GM19023 (cell line): ENCODE data around the gene ACYP2.
"Not testable (repeated sequence)": the region's sequence is repeated elsewhere in the genome, so short reads cannot be mapped to it uniquely, and the experiment has no call there.

Experiments used
- ATAC-seq: cut with Tn5 transposase; IDR thresholded peaks from one replicate; pipeline ENCODE4 v1.9.1; 2021; ENCODE audit warnings: mild to moderate bottlenecking, moderate library complexity; ENCODE audit not compliant: unreplicated experiment

The ACYP2 gene

DNA sequence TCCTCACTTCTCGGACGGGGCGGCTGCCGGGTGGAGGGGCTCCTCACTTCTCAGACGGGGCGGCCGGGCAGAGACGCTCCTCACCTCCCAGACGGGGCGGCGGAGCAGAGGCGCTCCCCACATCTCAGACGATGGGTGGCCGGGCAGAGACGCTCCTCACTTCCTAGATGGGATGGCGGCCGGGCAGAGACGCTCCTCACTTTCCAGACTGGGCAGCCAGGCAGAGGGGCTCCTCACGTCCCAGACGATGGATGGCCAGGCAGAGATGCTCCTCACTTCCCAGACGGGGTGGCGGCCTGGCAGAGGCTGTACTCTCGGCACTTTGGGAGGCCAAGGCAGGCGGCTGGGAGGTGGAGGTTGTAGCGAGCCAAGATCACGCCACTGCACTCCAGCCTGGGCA, 19.3 kb upstream of the ACYP2 start:
- not testable (repeated sequence) for ATAC-seq

DNA sequence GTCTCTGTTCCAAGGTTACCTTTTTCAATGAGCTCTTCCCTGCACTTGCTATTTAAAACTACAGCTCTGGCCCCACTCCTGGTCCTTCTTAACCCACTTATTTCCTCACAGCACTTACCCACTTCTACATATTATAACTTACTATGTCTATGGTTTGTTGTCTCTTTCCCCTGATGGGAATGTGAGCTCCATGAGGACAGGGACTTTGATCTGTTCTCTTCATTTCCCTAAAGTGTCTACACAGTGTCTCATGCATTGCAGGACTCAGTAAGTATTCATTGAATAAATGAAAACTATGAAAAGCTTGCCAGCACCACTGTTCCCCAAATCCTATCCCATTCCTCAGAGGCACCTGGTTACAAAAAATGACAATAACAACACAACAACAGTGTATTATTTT, 18.3 kb upstream of the ACYP2 start:
- no peak for ATAC-seq

DNA sequence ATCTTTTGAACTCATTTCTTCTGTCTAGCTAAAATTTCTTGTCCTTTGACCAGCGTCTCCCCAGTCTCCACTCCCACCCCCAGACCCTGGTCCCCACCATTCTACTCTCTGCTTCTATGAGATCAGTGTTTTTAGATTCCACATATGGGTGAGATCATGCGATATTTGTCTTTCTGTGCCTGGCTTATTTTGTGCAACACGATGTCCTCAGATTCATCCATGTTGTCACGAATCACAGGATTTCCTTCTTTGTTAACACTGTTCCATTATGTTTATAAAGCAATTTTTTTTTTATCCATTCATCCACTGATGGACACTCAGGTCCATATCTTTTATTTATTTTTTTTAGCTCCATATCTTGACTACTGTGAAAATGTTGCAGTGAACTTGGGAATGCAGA, 16.0 kb upstream of the ACYP2 start:
- ATAC-seq, result no peak

DNA sequence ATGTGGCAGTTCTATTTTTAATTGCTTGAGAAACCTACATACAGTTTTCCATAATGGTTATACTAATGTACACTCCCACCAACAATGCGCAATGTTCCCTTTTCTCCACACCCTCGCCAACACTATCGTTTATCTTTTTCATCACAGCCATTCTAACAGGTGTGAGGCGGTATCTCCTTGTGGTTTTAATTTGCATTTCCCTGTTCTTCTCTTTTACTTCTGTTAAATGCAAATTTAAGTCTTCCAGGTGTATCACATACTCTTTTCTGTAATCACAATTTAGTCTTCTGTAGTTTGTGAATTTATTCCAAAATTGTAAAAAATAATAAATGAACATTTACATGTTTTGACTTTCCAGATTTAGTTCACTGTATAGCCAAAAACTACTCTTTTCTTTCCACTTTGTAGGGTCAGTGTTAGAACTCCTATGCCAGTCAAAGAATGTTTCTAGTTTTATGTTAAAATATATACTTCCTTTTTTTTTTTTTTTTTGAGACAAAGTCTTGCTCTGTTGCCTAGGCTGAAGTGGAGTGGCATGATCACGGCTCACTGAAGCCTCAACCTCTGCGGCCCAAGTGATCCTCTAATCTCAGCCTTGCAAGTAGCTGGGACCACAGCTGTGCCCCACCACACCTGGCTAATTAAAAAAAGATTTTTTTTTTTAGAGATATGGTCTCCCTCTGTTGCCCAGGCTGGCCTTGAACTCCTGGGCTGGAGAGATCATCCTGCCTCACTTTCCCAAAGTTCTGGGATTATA, 15.4 kb upstream of the ACYP2 start:
- ATAC-seq, result peak; percentile 74

DNA sequence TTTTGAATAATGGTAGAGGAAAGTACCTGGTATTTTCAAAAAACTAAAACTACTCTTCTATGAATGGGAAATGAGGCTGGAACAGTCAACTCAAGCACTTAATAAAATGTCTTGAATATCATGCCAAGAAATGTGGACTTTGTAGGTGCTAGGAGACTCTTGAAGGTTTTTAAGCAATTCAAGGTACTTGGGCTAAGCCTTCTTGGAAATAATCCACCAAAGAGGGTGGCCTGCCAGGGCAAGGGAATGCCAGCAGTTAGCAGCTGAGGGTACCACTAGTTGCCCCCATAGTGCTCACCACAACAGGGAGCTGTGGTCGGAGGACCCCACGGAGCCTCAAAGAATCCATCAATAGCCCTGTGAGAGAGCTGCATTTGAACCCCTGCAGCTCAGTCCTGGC, 14.6 kb upstream of the ACYP2 start:
- no peak for ATAC-seq

DNA sequence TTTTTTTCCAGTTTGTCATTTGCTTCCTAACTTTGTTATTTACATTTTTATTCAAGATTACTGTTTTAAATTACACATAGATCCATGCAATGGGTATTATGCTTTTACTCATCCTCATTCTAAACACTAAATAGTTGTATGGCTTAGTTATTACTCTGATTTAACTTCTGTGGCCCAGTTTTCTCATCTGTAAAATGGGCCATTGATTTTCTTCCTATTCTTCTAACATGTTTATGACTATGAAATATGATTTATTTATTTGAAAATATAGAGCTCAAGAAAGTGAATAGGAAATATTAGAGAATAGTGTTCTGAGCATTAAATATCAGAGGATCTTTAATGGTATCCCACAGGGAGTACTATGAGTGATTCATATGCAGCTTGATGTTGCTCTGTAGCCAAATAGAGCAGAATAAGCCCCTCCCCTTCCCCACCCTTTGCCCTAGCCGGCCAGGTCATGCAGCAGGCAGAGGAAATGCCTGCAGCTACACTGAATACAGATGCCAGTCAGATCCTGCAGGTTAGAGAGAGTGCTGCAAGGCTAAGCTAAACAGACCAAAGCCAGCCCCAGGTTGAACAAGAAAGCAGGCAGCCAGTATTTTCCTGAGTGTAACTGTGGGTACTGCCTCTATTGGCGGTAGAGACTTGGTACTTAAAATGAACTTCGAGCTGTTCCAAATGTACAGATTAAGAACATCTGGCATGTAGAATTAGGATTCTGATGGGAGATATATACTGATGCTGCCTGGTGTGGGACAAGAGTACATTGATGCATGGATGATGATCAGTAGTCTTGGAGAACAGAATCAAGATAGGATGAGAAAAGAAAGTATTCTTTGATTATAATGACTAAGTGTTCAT, 11.7 kb upstream of the ACYP2 start:
- peak; percentile 50 for ATAC-seq

DNA sequence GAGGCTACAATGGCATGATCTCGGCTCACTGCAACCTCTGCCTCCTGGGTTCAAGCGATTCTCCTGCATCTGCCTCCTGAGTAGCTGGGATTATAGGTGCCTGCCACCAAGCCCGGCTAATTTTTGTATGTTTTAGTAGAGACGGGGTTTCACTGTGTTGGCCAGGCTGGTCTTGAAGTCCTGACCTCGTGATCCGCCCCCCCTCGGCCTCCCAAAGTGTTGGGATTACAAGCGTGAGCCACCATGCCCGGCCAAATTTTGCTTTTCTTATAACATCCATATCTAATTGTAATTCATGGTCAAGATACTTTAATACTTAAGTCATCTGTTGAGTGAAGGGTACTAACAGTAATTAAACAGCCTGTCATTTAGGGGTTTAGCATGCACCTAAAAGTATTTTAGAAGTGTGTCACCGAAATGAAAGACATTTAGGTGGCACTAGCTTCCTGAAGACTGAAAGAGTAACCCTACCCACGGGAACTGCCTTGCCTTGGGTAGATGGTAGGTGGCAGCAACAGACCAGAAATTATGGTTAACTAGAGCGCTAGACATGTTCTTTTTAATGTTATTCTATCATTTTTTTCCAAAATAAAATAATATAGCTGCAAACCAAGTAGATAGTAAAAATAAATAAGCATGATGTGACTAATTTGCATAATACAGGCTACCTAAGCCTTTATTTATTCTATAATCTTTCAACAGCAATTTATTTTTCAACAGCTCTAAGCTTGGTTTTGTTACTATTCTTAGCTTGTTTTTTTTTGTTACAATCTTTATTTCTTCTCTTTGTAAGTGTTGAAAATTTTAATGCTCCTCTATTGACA, 8.6 kb upstream of the ACYP2 start:
- peak; percentile 53 for ATAC-seq

DNA sequence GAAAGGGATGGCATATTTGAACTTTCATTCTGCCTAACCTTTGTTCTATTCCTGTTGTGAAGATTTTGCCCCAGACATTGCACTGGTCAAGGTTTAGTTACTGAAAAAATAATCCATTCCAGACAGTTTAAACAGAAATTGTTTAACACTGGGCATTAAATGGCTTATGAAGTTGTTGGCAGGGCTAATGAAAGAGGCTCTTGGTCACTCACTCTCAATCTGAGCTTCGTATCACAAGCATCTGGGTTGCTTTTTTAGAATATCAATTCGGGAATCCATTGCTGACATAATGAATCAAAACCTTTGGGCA, 8.0 kb upstream of the ACYP2 start:
- no peak for ATAC-seq

DNA sequence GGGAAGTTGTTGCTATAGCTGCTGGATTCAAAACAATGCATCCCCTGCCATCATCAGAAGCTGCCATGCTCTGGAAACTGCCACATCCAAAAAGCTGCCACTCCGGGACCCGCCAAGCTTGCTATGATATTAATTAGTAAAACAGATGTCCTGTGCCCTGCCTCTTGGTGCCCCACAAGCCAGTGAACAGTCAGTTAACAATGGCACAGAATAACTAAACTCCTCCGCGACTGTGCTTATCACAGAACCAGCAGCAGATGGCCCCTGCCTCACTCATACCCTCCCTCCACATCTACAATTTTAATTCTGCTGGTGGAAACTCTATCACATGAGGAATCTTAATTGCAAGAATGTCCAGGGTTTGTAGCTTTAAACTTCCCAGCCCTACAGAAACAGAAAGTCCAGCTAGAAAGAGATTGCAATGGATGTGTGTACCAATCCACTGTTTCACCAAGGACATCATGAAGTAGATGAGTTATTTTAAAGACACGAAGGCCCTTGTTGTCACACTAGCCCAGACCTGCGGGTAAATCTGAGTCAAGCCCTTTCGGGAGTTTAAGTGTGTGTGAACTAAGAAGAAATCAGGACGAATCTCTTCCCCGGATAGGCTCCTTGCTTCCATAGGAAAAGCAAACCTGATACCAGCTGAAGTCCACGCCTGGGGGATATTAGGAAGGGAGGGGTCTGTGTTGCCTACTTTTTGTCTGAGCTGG, 7.4 kb upstream of the ACYP2 start:
- ATAC-seq, result no peak

DNA sequence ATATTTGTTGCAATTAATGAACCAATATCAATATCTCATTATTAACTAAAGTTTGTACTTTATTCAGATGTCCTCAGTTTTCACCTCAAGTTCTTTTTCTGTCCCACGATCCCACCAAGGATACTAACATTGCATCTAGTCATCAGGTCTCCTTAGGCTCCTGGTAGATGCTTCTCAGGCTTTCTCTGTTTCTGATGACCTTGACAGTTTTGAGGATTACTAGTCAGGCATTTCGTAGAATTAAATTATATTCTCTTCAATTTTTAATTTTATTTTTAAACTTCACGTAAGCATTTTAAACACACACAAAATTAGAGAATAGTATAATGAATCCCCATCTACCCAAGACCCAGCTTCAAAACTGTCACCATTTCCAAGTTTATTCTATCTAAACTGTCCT, 5.6 kb upstream of the ACYP2 start:
- ATAC-seq, result no peak

DNA sequence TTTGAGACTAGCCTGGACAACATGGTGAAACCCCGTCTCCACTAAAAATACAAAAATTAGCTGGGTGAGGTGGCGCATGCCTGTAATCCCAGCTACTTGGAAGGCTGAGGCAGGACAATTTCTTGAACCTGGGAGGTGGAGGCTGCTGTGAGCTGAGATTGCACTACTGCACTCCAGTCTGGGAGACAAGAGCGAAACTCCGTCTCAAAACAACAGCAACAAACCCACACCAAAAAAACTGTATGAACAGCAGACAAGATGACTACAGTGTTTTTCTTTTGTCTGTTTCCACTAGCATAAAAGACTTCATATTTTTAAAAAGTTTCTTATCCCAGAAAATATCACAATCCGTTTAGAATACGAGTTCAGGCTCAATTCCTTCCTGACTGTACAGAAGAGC, 936 bp upstream of the ACYP2 start:
- not testable (repeated sequence) for ATAC-seq

DNA sequence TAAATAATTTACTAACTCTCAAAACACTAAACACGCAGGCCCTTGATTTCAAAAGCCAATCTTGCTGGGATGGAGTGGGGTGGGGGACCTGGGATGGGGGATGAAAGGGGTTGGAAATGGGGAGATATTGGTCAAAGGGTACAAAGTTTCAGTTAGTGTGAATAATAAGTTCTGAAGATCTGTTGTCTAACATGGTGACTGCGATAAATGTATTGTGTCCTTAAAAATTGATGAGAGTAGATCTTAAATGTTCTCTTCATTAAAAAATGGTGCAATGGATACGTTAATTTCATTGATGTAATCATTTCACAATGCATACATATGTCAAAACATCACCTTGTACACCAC, 505 bp upstream of the ACYP2 start:
- ATAC-seq, result no peak

DNA sequence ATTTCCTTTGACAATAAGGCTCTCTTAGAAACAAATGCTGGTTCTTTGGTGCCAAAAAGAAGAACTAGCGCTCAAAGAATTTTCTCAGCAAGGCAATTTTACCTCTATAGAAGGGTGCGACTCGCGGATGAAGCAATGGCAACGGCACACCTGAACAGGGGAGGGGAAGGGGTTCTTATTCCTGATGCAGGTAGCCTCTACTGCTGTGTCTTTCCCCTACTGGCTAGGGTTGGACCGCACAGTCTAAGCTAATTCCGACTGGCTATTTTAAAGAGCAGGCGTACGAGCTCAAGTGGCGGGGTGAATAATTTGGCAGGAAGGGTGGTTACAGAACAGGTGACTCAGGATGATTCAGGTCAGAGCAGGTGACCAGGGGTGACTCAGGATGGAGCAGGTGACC, 1.2 kb downstream of the ACYP2 start:
- ATAC-seq, result not testable (repeated sequence)

DNA sequence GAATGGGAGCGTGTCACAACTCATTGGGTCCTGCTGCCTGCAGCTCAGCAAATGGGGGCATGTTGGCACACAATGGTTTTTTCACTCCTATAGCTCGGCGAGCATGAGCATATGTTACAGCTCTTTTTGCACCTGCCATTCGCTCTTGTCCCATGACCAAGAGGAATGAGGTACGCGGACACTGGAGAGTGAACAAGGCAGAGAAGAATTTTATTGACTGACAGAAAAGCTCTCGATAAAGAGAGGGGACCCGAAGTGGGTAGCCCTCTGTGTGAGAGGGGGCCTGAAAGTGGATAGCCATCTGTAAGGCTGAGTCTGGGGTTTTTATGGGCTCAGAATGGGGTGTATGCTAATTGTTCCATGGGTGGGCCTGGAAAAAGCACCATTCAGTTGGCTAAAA, 5.5 kb downstream of the ACYP2 start:
- no peak for ATAC-seq

DNA sequence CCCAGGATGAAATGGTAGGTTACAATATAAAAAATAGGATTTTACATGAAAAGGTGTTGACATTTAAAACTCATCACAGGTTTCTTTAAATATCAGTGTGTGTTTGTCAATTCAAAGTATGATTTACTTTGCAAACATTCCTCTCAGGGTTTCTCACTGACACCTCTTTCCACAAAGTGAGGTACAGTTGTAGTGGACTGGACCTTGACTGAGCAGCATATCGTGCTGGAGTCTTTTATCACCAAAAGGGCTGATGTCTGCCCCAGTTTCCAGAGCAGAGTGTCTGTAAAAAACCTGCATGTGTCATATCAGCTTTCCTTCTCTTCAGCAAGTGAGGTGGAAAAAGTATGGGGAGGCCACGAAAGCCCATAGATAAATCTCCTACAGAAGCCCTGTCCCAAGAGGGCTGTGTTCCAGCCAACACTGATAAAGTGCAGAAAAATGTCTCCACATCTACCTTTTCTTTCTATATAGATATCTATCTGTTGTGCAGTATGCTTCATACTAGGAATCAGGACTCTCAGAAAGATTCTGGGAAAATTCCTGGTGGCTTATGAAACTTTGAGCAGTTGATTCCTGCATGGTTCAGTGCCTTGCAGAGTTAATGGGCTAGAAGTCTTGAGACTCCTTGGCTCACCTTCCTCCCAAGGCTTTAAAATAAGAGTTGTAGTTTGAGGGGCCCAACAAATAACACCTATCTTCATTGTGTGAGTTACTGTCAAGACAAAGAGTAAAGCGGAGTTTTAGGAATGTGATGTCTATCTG, 6.9 kb downstream of the ACYP2 start:
- ATAC-seq, result no peak

DNA sequence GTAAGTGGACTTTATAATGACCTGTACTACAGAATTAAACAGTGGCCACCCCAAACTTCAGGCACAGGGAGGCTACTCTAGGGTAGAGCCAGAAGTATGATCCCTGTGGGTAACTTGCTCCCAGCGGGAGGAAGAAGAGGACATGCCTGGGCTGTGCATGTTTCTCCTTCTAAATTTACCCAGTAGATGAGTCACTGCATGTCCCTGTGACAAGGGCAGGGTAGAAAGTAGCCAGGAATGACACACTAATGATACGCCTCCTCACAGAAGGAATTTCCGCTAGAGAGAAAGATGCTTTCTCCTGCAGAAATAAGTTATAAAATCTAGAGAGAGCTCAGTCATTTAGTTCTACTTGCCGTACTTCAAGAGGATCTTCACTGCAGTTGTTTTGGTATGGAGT, 7.5 kb downstream of the ACYP2 start:
- no peak for ATAC-seq

DNA sequence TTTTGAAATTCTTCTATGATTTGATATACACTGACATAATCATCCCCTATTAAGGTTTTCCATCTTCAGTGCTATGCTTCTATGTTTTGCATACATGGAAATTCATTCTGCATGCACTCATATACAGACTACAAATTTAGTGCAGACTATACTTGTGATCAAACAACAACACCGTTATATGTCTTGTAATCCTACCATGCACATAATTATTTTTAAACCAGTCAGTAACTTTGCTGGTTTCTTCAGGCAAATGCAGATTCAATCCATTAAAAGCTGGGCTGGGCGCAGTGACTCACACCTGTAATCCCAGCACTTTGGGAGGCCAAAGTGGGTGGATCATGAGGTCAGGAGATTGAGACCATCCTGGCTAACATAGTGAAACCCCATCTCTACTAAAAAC, 11.8 kb downstream of the ACYP2 start:
- ATAC-seq, result not testable (repeated sequence)

DNA sequence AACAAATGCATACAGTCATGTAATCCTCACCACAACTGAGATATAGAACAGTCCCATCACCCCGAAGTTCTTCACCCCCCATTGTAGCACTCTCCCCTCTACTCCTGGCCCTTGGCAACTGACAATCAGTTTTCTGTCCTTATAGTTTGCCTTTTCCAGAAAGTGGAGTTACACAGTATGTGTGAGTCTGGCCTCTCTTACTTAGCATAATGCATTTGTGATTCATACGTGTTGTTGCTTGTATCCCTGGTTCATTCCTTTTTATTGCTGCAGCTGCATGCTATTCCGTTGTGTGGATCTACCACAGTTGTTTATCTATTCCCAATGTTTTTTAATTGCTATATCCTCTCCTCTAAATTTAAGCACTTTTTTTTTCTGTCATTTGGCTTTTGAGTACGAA, 17.6 kb downstream of the ACYP2 start:
- no peak for ATAC-seq

DNA sequence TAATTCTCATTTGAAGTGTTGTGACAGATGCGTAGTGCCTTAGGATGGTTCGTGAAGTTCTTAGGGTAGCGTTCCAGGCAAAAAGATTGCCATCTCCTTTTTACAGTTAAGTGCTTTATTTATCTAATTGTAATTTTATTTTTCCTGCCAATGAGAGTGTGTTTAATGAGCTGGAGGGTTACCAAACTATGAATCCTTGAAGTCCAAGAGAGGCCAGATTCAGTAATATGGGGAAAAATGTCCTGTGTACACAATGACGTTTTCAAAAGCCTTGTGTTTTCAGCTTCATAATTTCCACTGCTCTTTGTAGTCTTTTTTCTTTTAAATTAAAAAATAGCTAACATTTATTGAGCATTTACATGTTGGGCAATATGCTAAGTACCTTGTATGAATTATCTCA, 23.8 kb downstream of the ACYP2 start:
- ATAC-seq, result no peak

DNA sequence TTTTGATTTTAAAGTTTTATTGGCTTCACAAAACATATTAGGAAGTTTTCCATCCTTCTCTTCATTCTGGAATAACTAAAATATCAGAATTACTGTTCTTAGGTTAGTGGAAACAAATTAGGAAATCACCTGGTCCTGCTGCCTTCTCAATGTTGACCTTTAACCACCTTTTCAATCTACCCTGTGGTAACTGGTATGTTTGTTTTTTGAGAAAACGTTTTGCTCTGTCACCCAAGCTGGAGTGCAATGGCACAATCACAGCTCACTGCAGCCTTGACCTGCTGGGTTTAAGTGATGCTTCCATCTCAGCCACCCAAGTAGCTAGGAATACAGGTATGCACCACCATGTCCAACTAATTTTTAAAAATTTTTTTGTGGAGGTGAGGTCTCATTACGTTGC, 28.4 kb downstream of the ACYP2 start:
- no peak for ATAC-seq
